Neuronal stem cell (in vitro differentiated cells): Measurements from ENCODE around the gene FRYL.

Experiments used
- DNase-seq: peaks from one replicate; pipeline ENCODE4 v3.0.0-alpha.2; 2013; ENCODE audit warnings: low spot score
- H2AFZ ChIP-seq: one replicate; pipeline ENCODE4 v1.6.1; 2013; ENCODE audit warnings: mild to moderate bottlenecking, low read length, inconsistent platforms
- H2AK5ac ChIP-seq: 2 replicates; pipeline ENCODE4 v1.6.1; 2013; ENCODE audit warnings: low read depth, mild to moderate bottlenecking, inconsistent platforms, low read length, moderate library complexity, mixed read lengths
- H2BK120ac ChIP-seq: 2 replicates; pipeline ENCODE4 v1.6.1; 2013; ENCODE audit warnings: low read depth, mild to moderate bottlenecking, inconsistent platforms, low read length, moderate library complexity, mixed read lengths
- H2BK12ac ChIP-seq: one replicate; pipeline ENCODE4 v1.6.1; 2013; ENCODE audit warnings: low read length, inconsistent platforms
- H2BK15ac ChIP-seq: 2 replicates; pipeline ENCODE4 v1.6.1; 2013; ENCODE audit warnings: mild to moderate bottlenecking, low read length, inconsistent platforms, mixed read lengths
- H2BK5ac ChIP-seq: one replicate; pipeline ENCODE4 v1.6.1; 2013; ENCODE audit warnings: inconsistent platforms, mild to moderate bottlenecking, low read length, moderate library complexity
- H3K14ac ChIP-seq: one replicate; pipeline ENCODE4 v1.6.1; 2013; ENCODE audit warnings: low read length, inconsistent platforms
- H3K18ac ChIP-seq: 2 replicates; pipeline ENCODE4 v1.6.1; 2013; ENCODE audit warnings: low read length, inconsistent platforms
- H3K23ac ChIP-seq: 2 replicates; pipeline ENCODE4 v1.6.1; 2013; ENCODE audit warnings: low read depth, mild to moderate bottlenecking, mixed read lengths, low read length, inconsistent platforms; ENCODE audit not compliant: poor library complexity
- H3K27ac ChIP-seq: replicated peaks from 3 replicates; pipeline ENCODE4 v1.5.1; 2013; ENCODE audit warnings: low read length, inconsistent platforms
- H3K27me3 ChIP-seq, 3 experiments: 2 replicates each; pipeline ENCODE4 v1.6.1; 2013; ENCODE audit warnings: low read length in 3 of 3, mild to moderate bottlenecking in 2 of 3, inconsistent platforms in 1 of 3, low read depth in 1 of 3, mixed read lengths in 1 of 3, moderate library complexity in 1 of 3; ENCODE audit not compliant: control insufficient read depth in 3 of 3, insufficient read depth in 3 of 3
- H3K36me3 ChIP-seq, 2 donors: replicated peaks in 1 of 2; 2 replicates each; pipeline ENCODE4 v1.6.1; 2013; ENCODE audit warnings: low read length in 2 of 2; ENCODE audit not compliant: control insufficient read depth in 2 of 2, insufficient read depth in 2 of 2
- H3K4ac ChIP-seq: 2 replicates; pipeline ENCODE4 v1.6.1; 2013; ENCODE audit warnings: inconsistent platforms, mild to moderate bottlenecking, low read length, moderate library complexity
- H3K4me1 ChIP-seq, 2 donors: 1 replicate in 1 of 2; 2 replicates in 1 of 2; pipeline ENCODE4 v1.6.1; 2013; ENCODE audit warnings: low read length in 2 of 2, low read depth in 1 of 2; ENCODE audit not compliant: control insufficient read depth in 2 of 2, insufficient read depth in 1 of 2
- H3K4me2 ChIP-seq: one replicate; pipeline ENCODE4 v1.6.1; 2013; ENCODE audit warnings: mild to moderate bottlenecking, low read length, inconsistent platforms; ENCODE audit not compliant: insufficient read depth, poor library complexity, severe bottlenecking
- H3K4me3 ChIP-seq, 2 donors: 2 replicates each; pipeline ENCODE4 v1.5.1; 2013; ENCODE audit warnings: low read length in 2 of 2, mild to moderate bottlenecking in 2 of 2, inconsistent platforms in 1 of 2, moderate library complexity in 1 of 2
- H3K79me1 ChIP-seq: one replicate; pipeline ENCODE4 v1.6.1; 2013; ENCODE audit warnings: low read depth, mild to moderate bottlenecking, inconsistent platforms, low read length, moderate library complexity
- H3K9ac ChIP-seq: one replicate; pipeline ENCODE4 v1.6.1; 2013; ENCODE audit warnings: mild to moderate bottlenecking, low read depth, low read length, inconsistent platforms; ENCODE audit not compliant: poor library complexity
- H3K9me3 ChIP-seq, 2 donors: replicated peaks in 1 of 2; 2 replicates each; pipeline versions ENCODE3 to v1.6.1; 2013; ENCODE audit warnings: low read length in 2 of 2, mild to moderate bottlenecking in 2 of 2, inconsistent platforms in 1 of 2, low read depth in 1 of 2, mixed read lengths in 1 of 2, moderate library complexity in 1 of 2; ENCODE audit not compliant: control insufficient read depth in 2 of 2, insufficient read depth in 1 of 2
- H4K8ac ChIP-seq: one replicate; pipeline ENCODE4 v1.6.1; 2013; ENCODE audit warnings: low read depth, mild to moderate bottlenecking, inconsistent platforms, low read length, moderate library complexity
- H4K91ac ChIP-seq: one replicate; pipeline ENCODE4 v1.6.1; 2013; ENCODE audit warnings: low read length, low read depth, mild to moderate bottlenecking, inconsistent platforms; ENCODE audit not compliant: poor library complexity
- WGBS, 2 donors: extraction: QIAGEN DNeasy Blood & Tissue Kit; methylation state at CpG; one replicate each; pipeline ENCODE4 v1.1.7; 2013; ENCODE audit warnings: missing lambda C conversion rate in 2 of 2, mixed read lengths in 1 of 2; ENCODE audit not compliant: insufficient read length in 2 of 2, insufficient replicate concordance in 1 of 2; ENCODE audit errors: extremely low coverage in 2 of 2; 5-methylcytosine and 5-hydroxymethylcytosine counted together

FRYL gene

GRCh38 chr4:48604041-48604440 lies 176.0 kb downstream of the FRYL start:
- H4K8ac ChIP-seq, result no peak overlapping the region
- H3K4me1 ChIP-seq, result peaks cover 0 to 4% of the 10 kb centered on the region in 2 donors
- H2BK15ac ChIP-seq, result no peak overlapping the region
- no peak overlapping the region for H3K9ac ChIP-seq
- peaks cover 2 to 42% of the 10 kb centered on the region in 2 donors for H3K36me3 ChIP-seq
- no peak overlapping the region for H3K23ac ChIP-seq
- H3K4me3 ChIP-seq, result no peak overlapping the region
- no peaks in the 10 kb centered on the region for H3K27me3 ChIP-seq
- H3K27ac ChIP-seq, result no peak overlapping the region
- H3K79me1 ChIP-seq, result no peaks in the 10 kb centered on the region
- H2BK120ac ChIP-seq, result no peak overlapping the region
- DNase-seq, result no peak
- no peak overlapping the region for H2AK5ac ChIP-seq
- H3K9me3 ChIP-seq, result no peaks in the 10 kb centered on the region
- H2BK5ac ChIP-seq, result no peak overlapping the region
- H3K18ac ChIP-seq, result no peak overlapping the region
- no peak overlapping the region for H3K4me2 ChIP-seq
- H3K14ac ChIP-seq, result no peak overlapping the region
- H3K4ac ChIP-seq, result no peak overlapping the region
- no peak overlapping the region for H4K91ac ChIP-seq
- no peak overlapping the region for H2AFZ ChIP-seq
- no CpG with 5 or more reads among the region's 1 CpG for WGBS, 2 donors
- no peak overlapping the region for H2BK12ac ChIP-seq

- Histone ChIP-seq H3K79me1 (no peaks in the 10 kb centered on the region), H3K4me1 (peaks cover 0 to 4% of the 10 kb centered on the region in 2 donors), H2BK5ac (no peak overlapping the region), H3K4me2 (no peak overlapping the region), H3K14ac (no peak overlapping the region), H4K91ac (no peak overlapping the region), H3K9me3 (no peaks in the 10 kb centered on the region), H4K8ac (no peak overlapping the region), H3K27ac (no peak overlapping the region), H3K9ac (no peak overlapping the region), H2BK120ac (no peak overlapping the region), H3K4me3 (no peak overlapping the region), H3K23ac (no peak overlapping the region), H2BK15ac (no peak overlapping the region), H3K4ac (no peak overlapping the region), H3K18ac (no peak overlapping the region), H2AFZ (no peak overlapping the region), H2AK5ac (no peak overlapping the region), H3K36me3 (peaks cover 2 to 41% of the 10 kb centered on the region in 2 donors), H2BK12ac (no peak overlapping the region), H3K27me3 (no peaks in the 10 kb centered on the region)
- no CpG with 5 or more reads among the region's 3 CpGs for WGBS, 2 donors
- DNase-seq, result no peak
Measured at GRCh38 chr4:48603366-48604003, 176.6 kb downstream of the FRYL start.

GRCh38 chr4:48602763-48603162 lies 177.3 kb downstream of the FRYL start:
- no peak overlapping the region for H3K4me2 ChIP-seq
- no peak overlapping the region for H2BK5ac ChIP-seq
- no peaks in the 10 kb centered on the region for H3K79me1 ChIP-seq
- no peak overlapping the region for H3K4ac ChIP-seq
- no peak overlapping the region for H2AK5ac ChIP-seq
- no peak for DNase-seq
- H2BK15ac ChIP-seq, result no peak overlapping the region
- H3K9ac ChIP-seq, result no peak overlapping the region
- no peak overlapping the region for H4K8ac ChIP-seq
- no peaks in the 10 kb centered on the region for H3K27me3 ChIP-seq
- no peaks in the 10 kb centered on the region for H3K9me3 ChIP-seq
- H2AFZ ChIP-seq, result no peak overlapping the region
- H3K4me3 ChIP-seq, result no peak overlapping the region
- no peak overlapping the region for H3K27ac ChIP-seq
- H2BK120ac ChIP-seq, result no peak overlapping the region
- no CpG with 5 or more reads among the region's 4 CpGs for WGBS, 2 donors
- H3K18ac ChIP-seq, result no peak overlapping the region
- peaks cover 0 to 4% of the 10 kb centered on the region in 2 donors for H3K4me1 ChIP-seq
- no peak overlapping the region for H2BK12ac ChIP-seq
- no peak overlapping the region for H4K91ac ChIP-seq
- no peak overlapping the region for H3K14ac ChIP-seq
- no peak overlapping the region for H3K23ac ChIP-seq
- H3K36me3 ChIP-seq, result peaks cover 2 to 43% of the 10 kb centered on the region in 2 donors

GRCh38 chr4:48602222-48602621 lies 177.9 kb downstream of the FRYL start:
- no peak overlapping the region for H4K91ac ChIP-seq
- no peak overlapping the region for H3K4me2 ChIP-seq
- H3K14ac ChIP-seq, result no peak overlapping the region
- no peaks in the 10 kb centered on the region for H3K79me1 ChIP-seq
- H2AFZ ChIP-seq, result no peak overlapping the region
- no peak overlapping the region for H3K23ac ChIP-seq
- no peak overlapping the region for H3K4me3 ChIP-seq
- no peak overlapping the region for H3K27ac ChIP-seq
- H2BK12ac ChIP-seq, result no peak overlapping the region
- no peak overlapping the region for H2BK15ac ChIP-seq
- H3K4me1 ChIP-seq, result peaks cover 0 to 4% of the 10 kb centered on the region in 2 donors
- no peak overlapping the region for H2BK5ac ChIP-seq
- H4K8ac ChIP-seq, result no peak overlapping the region
- H3K9me3 ChIP-seq, result no peaks in the 10 kb centered on the region
- WGBS, 2 donors, result no CpG with 5 or more reads among the region's 3 CpGs
- no peak overlapping the region for H3K4ac ChIP-seq
- H3K18ac ChIP-seq, result no peak overlapping the region
- no peak for DNase-seq
- H2BK120ac ChIP-seq, result no peak overlapping the region
- peaks cover 0 to 39% of the 10 kb centered on the region in 2 donors for H3K36me3 ChIP-seq
- H3K27me3 ChIP-seq, result no peaks in the 10 kb centered on the region
- no peak overlapping the region for H2AK5ac ChIP-seq
- H3K9ac ChIP-seq, result no peak overlapping the region
